HG03378 (cell line): ENCODE results near the gene TMEM225B.
"Not testable (repeated sequence)": the region's sequence is repeated elsewhere in the genome, so short reads cannot be mapped to it uniquely, and the experiment has no call there.

Source experiments
- ATAC-seq: cut with Tn5 transposase; IDR thresholded peaks from one replicate; pipeline ENCODE4 v1.9.1; 2021; ENCODE audit warnings: mild to moderate bottlenecking, moderate library complexity; ENCODE audit not compliant: unreplicated experiment

TMEM225B gene

DNA sequence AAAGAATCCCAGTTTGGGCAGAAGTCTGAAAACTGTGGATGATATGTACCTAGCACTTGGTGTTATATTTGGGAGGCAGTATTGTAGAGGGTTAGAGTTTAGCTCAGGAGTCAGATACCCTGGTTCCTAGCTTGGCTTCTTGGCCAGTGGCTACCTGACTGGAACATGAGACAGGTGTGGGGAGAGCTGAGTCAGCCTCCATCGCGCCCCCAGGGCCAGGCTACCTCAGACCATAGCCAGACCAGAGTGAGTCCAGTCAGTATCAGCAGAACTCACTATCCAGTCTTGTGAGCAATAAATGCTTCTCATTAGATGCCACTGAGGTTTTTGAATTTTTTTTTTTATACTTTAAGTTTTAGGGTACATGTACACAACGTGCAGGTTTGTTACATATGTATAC, 55.7 kb downstream of the TMEM225B start:
- no peak for ATAC-seq

DNA sequence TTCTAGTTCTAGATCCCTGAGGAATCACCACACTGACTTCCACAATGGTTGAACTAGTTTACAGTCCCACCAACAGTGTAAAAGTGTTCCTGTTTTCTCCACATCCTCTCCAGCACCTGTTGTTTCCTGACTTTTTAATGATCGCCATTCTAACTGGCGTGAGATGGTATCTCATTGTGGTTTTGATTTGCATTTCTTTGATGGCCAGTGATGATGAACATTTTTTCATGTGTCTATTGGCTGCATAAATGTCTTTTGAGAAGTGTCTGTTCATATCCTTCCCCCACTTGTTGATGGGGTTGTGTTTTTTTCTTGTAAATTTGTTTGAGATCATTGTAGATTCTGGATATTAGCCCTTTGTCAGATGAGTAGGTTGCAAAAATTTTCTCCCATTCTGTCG, 56.6 kb downstream of the TMEM225B start:
- ATAC-seq: not testable (repeated sequence)

DNA sequence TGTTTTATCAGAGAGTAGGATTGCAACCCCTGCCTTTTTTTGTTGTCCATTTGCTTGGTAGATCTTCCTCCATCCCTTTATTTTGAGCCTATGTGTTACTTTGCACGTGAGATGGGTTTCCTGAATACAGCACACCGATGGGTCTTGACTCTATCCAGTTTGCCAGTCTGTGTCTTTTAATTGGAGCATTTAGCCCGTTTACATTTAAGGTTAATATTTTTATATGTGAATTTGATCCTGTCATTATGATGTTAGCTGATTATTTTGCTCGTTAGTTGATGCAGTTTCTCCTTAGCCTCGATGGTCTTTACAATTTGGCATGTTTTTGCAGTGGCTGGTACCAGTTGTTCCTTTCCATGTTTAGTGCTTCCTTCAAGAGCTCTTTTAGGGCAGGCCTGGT, 59.8 kb downstream of the TMEM225B start:
- ATAC-seq: not testable (repeated sequence)
